Neural progenitor cell (in vitro differentiated cells): ENCODE measurements around the gene RIPOR2. TPM values are rescaled to one million over a fixed set of nuclear protein-coding genes. Genes with fewer than 3 reads are reported as not detected.
A peak's percentile ranks its signal among the peaks of the same experiment; 100 is the strongest.
"Not testable (repeated sequence)": the region's sequence is repeated elsewhere in the genome, so short reads cannot be mapped to it uniquely, and the experiment has no call there.

Source experiments
- DNase-seq: peaks from one replicate; pipeline ENCODE4 v3.0.0-alpha.2; 2016; ENCODE audit warnings: low spot score
- H2AFZ ChIP-seq: fragments of 200-600 bp; sonication (generic); replicated peaks from 2 replicates; pipeline ENCODE4 v1.6.1; 2016; ENCODE audit warnings: antibody characterized with exemption
- H3F3A ChIP-seq: fragments of 200-600 bp; sonication (generic); 2 replicates; pipeline ENCODE4 v1.6.1; 2016; ENCODE audit warnings: antibody characterized with exemption, low read depth
- H3K27ac ChIP-seq: fragments of 200-600 bp; sonication (generic); 2 replicates; pipeline ENCODE4 v1.5.1; 2016; ENCODE audit warnings: mild to moderate bottlenecking
- H3K27me3 ChIP-seq: fragments of 200-600 bp; sonication (generic); 2 replicates; pipeline ENCODE4 v1.6.1; 2016; ENCODE audit warnings: mild to moderate bottlenecking, moderate library complexity
- H3K36me3 ChIP-seq: fragments of 200-600 bp; sonication (generic); 2 replicates; pipeline ENCODE4 v1.5.1; 2016
- H3K4me1 ChIP-seq: fragments of 200-600 bp; sonication (generic); 2 replicates; pipeline ENCODE4 v1.6.1; 2016; ENCODE audit warnings: mixed run types
- H3K4me2 ChIP-seq: fragments of 200-600 bp; sonication (generic); 2 replicates; pipeline ENCODE4 v1.6.1; 2016
- H3K4me3 ChIP-seq: fragments of 200-600 bp; sonication (generic); 2 replicates; pipeline ENCODE4 v1.5.1; 2016
- H3K79me2 ChIP-seq: fragments of 200-600 bp; sonication (generic); 2 replicates; pipeline ENCODE4 v1.6.1; 2016; ENCODE audit warnings: low read depth
- H3K9ac ChIP-seq: fragments of 200-600 bp; sonication (generic); 2 replicates; pipeline ENCODE4 v1.6.1; 2016
- H3K9me3 ChIP-seq: fragments of 200-600 bp; sonication (generic); 2 replicates; pipeline ENCODE4 v1.5.1; 2016; ENCODE audit warnings: low read depth
- H4K20me1 ChIP-seq: fragments of 200-600 bp; sonication (generic); 2 replicates; pipeline ENCODE4 v1.6.1; 2016; ENCODE audit warnings: low read depth
- H3K27ac Mint-ChIP-seq: 3 replicates; pipeline ENCODE4 v1.8.0; 2021; ENCODE audit warnings: mixed read lengths
- H3K27me3 Mint-ChIP-seq: 2 replicates; pipeline ENCODE4 v1.8.0; 2022; ENCODE audit warnings: low read depth, mild to moderate bottlenecking, inconsistent platforms, moderate library complexity, mixed read lengths; ENCODE audit not compliant: insufficient read depth
- H3K36me3 Mint-ChIP-seq: 3 replicates; pipeline ENCODE4 v1.8.0; 2021; ENCODE audit warnings: mixed read lengths
- H3K4me1 Mint-ChIP-seq: 3 replicates; pipeline ENCODE4 v1.8.0; 2021; ENCODE audit warnings: mixed read lengths
- H3K4me3 Mint-ChIP-seq: 3 replicates; pipeline ENCODE4 v1.8.0; 2021; ENCODE audit warnings: mild to moderate bottlenecking, moderate library complexity, mixed read lengths
- H3K9me3 Mint-ChIP-seq: 3 replicates; pipeline ENCODE4 v1.8.0; 2020; ENCODE audit warnings: mixed read lengths
- EZH2 ChIP-seq: fragments of 200-600 bp; sonication (generic); IDR thresholded peaks from 2 replicates; pipeline ENCODE4 v1.6.1; 2017; ENCODE audit warnings: antibody characterized with exemption, mild to moderate bottlenecking, moderate library complexity
- EZH2phosphoT487 ChIP-seq: fragments of 200-600 bp; sonication (generic); IDR thresholded peaks from 2 replicates; pipeline ENCODE4 v1.6.1; 2017; ENCODE audit warnings: antibody characterized with exemption
- total RNA-seq: library from RNA; depleted of rRNA; stranded (reverse); fragments of >200 nt; gene quantifications from 2 replicates; pipeline ENCODE4 v1.2.3, GENCODE V29; 2015; ENCODE audit warnings: low replicate concordance
- TF ChIP-seq, protein P1 (sequence below): fragments of 200-600 bp; sonication (generic); IDR thresholded peaks from 2 replicates; pipeline ENCODE4 v1.5.1; 2017; ENCODE audit warnings: antibody characterized with exemption, mild to moderate bottlenecking

The RIPOR2 gene
- total RNA-seq, 1 donor from 2014 or later = 0.26 TPM

GRCh38 chr6:24759718-24760117, 176.0 kb downstream of the RIPOR2 start:
- H3K36me3 ChIP-seq = no peaks in the 10 kb centered on the region
- TF ChIP-seq, protein P1, sequence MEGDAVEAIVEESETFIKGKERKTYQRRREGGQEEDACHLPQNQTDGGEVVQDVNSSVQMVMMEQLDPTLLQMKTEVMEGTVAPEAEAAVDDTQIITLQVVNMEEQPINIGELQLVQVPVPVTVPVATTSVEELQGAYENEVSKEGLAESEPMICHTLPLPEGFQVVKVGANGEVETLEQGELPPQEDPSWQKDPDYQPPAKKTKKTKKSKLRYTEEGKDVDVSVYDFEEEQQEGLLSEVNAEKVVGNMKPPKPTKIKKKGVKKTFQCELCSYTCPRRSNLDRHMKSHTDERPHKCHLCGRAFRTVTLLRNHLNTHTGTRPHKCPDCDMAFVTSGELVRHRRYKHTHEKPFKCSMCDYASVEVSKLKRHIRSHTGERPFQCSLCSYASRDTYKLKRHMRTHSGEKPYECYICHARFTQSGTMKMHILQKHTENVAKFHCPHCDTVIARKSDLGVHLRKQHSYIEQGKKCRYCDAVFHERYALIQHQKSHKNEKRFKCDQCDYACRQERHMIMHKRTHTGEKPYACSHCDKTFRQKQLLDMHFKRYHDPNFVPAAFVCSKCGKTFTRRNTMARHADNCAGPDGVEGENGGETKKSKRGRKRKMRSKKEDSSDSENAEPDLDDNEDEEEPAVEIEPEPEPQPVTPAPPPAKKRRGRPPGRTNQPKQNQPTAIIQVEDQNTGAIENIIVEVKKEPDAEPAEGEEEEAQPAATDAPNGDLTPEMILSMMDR = no peak
- no peaks in the 10 kb centered on the region for H3K79me2 ChIP-seq
- no peak overlapping the region for H3K27ac ChIP-seq
- no peak overlapping the region for H2AFZ ChIP-seq
- Mint-ChIP-seq H3K9me3 (peaks cover 2% of the 10 kb centered on the region), H3K4me1 (peaks cover 4% of the 10 kb centered on the region), H3K27me3 (peaks cover 3% of the 10 kb centered on the region), H3K4me3 (no peak overlapping the region), H3K36me3 (no peaks in the 10 kb centered on the region), H3K27ac (no peak overlapping the region)
- H3K9ac ChIP-seq = no peak overlapping the region
- H3K27me3 ChIP-seq = no peaks in the 10 kb centered on the region
- H3K4me3 ChIP-seq = no peak overlapping the region
- no peak overlapping the region for H3K4me2 ChIP-seq
- no peak for DNase-seq
- H3K9me3 ChIP-seq = no peaks in the 10 kb centered on the region
- peaks cover 9% of the 10 kb centered on the region for H3K4me1 ChIP-seq
- H4K20me1 ChIP-seq = no peaks in the 10 kb centered on the region
- H3F3A ChIP-seq = peaks cover 10% of the 10 kb centered on the region

GRCh38 chr6:24757611-24758010, 178.1 kb downstream of the RIPOR2 start:
- H3K9ac ChIP-seq = no peak overlapping the region
- H3K4me1 Mint-ChIP-seq = peaks cover 4% of the 10 kb centered on the region

DNA sequence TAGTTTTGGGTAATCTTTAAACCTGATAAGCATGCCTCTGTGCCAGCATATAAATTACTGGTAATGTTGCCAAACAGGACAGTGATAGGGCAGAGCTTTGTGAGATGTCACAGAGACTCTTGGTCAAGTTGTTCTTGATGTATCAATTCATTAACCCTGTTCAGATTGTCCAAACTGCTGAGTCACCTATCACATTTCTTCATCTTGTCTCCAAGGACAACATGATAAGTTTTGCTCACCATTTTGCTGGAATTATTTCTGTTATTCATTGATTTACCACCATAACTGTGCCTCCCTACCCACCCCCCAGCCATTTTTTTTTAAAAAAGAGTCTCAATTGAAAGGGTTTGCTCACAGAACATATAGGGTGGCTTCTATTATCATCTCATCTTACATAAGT, 180.5 kb downstream of the RIPOR2 start:
- no peaks in the 10 kb centered on the region for H3K9me3 ChIP-seq
- Mint-ChIP-seq H3K4me1 (peaks cover 4% of the 10 kb centered on the region), H3K4me3 (no peak overlapping the region), H3K36me3 (no peaks in the 10 kb centered on the region), H3K9me3 (peaks cover 2% of the 10 kb centered on the region), H3K27ac (no peak overlapping the region), H3K27me3 (peaks cover 4% of the 10 kb centered on the region)
- no peak for DNase-seq
- H3K4me3 ChIP-seq = no peak overlapping the region
- no peaks in the 10 kb centered on the region for H4K20me1 ChIP-seq
- no peak overlapping the region for H3K4me2 ChIP-seq
- H3K9ac ChIP-seq = no peak overlapping the region
- H3K79me2 ChIP-seq = no peaks in the 10 kb centered on the region
- TF ChIP-seq, protein P1 = no peak
- TF ChIP-seq EZH2 (no peak), EZH2phosphoT487 (no peak)
- H3F3A ChIP-seq = peaks cover 10% of the 10 kb centered on the region
- no peak overlapping the region for H2AFZ ChIP-seq
- H3K27me3 ChIP-seq = no peaks in the 10 kb centered on the region
- H3K27ac ChIP-seq = no peak overlapping the region
- peaks cover 9% of the 10 kb centered on the region for H3K4me1 ChIP-seq
- no peaks in the 10 kb centered on the region for H3K36me3 ChIP-seq

More at GRCh38 chr6:24757611-24758010, 178.1 kb downstream of the RIPOR2 start:
- peaks cover 2% of the 10 kb centered on the region for H3K9me3 Mint-ChIP-seq
- Histone ChIP-seq H3K9me3 (no peaks in the 10 kb centered on the region), H4K20me1 (no peaks in the 10 kb centered on the region), H3K4me3 (no peak overlapping the region), H3K27me3 (no peaks in the 10 kb centered on the region), H3K36me3 (no peaks in the 10 kb centered on the region), H3K4me1 (peaks cover 9% of the 10 kb centered on the region), H3K4me2 (peak overlapping the region; percentile 16), H3K27ac (peak overlapping the region; percentile 51), H3F3A (peaks cover 10% of the 10 kb centered on the region), H2AFZ (no peak overlapping the region), H3K79me2 (no peaks in the 10 kb centered on the region)
- H3K4me3 Mint-ChIP-seq = no peak overlapping the region
- TF ChIP-seq EZH2 (no peak), EZH2phosphoT487 (no peak)
- TF ChIP-seq, protein P1 = no peak
- H3K27me3 Mint-ChIP-seq = peaks cover 3% of the 10 kb centered on the region
- H3K27ac Mint-ChIP-seq = no peak overlapping the region
- H3K36me3 Mint-ChIP-seq = no peaks in the 10 kb centered on the region
- no peak for DNase-seq

DNA sequence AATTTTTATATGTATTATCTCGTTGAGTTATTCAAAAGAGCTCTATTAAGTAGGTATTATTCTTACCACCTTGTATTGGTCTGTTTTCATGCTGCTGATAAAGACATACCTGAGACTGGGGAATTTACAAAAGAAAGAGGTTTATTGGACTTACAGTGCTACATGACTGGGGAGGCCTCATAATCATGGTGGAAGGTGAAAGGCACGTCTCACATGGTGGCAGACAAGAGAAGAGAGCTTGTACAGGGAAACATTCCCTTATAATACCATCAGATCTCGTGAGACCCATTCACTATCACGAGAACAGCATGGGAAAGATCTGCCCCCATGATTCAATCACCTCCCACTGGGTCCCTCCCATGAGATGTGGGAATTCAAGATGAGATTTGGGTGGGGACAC, 181.4 kb downstream of the RIPOR2 start:
- H3K27ac Mint-ChIP-seq, H3K36me3 ChIP-seq, H3K27me3 ChIP-seq, H3K4me1 Mint-ChIP-seq, H3K4me3 ChIP-seq, H3K4me1 ChIP-seq, DNase-seq, H4K20me1 ChIP-seq, H3K27me3 Mint-ChIP-seq, H3K4me3 Mint-ChIP-seq, H3K79me2 ChIP-seq, H3K4me2 ChIP-seq, H2AFZ ChIP-seq, H3K36me3 Mint-ChIP-seq, H3K9me3 ChIP-seq, H3K27ac ChIP-seq, H3K9ac ChIP-seq, H3K9me3 Mint-ChIP-seq: not testable (repeated sequence)
- H3F3A ChIP-seq = peaks cover 10% of the 10 kb centered on the region

Other genes starting within 250 kb of the RIPOR2 start
- 71.5 and 82.3 TPM in 2 replicates for gene C6orf62, start 216.8 kb downstream of the RIPOR2 start, total RNA-seq
- 69.1 and 98.5 TPM in 2 replicates for gene GMNN, start 161.0 kb downstream of the RIPOR2 start, total RNA-seq
- not detected in 2 replicates for gene ARMH2, start 137.0 kb downstream of the RIPOR2 start, total RNA-seq